ENCODE data around the gene LPP. TPM values are rescaled to one million over a fixed set of nuclear protein-coding genes. Genes with fewer than 3 reads are reported as not detected.
A peak's percentile ranks its signal among the peaks of the same experiment; 100 is the strongest.

The LPP gene
- total RNA-seq, 1 donor from 2014 or later, result 109 TPM

- DNase-seq, result no peak
These were observed 773.0 kb downstream of the LPP start for GRCh38 chr3:188926741-188927511.

GRCh38 chr3:188927971-188928370 lies 774.0 kb downstream of the LPP start:
- intact Hi-C loops (cut with micrococcal nuclease), result no loop called here
- DNase-seq (peak; percentile 42), ATAC-seq (no peak)

More at GRCh38 chr3:188926741-188927511, 773.0 kb downstream of the LPP start:
- ATAC-seq, result no peak
- intact Hi-C loops (cut with micrococcal nuclease), result no loop called here

GRCh38 chr3:188929137-188929536 lies 775.2 kb downstream of the LPP start:
- intact Hi-C loops (cut with micrococcal nuclease), result no loop called here
- ATAC-seq (peak; percentile 74), DNase-seq (no peak)

- ATAC-seq, result no peak
- DNase-seq, result no peak
- intact Hi-C loops (cut with micrococcal nuclease), result no loop called here
These were observed 777.1 kb downstream of the LPP start for GRCh38 chr3:188931036-188931435.

- intact Hi-C loops (cut with micrococcal nuclease), result no loop called here
- DNase-seq, result no peak
- ATAC-seq, result no peak
These were observed 777.6 kb downstream of the LPP start for GRCh38 chr3:188931531-188931930.

GRCh38 chr3:188934989-188935388 lies 781.0 kb downstream of the LPP start:
- intact Hi-C loops (cut with micrococcal nuclease), result no loop called here
- DNase-seq (no peak), ATAC-seq (no peak)

GRCh38 chr3:188936597-188937107 lies 782.7 kb downstream of the LPP start:
- DNase-seq, result no peak
- no peak for ATAC-seq
- intact Hi-C loops (cut with micrococcal nuclease), result no loop called here

- intact Hi-C loops (cut with micrococcal nuclease), result no loop called here
- DNase-seq, result no peak
- ATAC-seq, result no peak
These were observed 783.4 kb downstream of the LPP start for GRCh38 chr3:188937389-188937788.

GRCh38 chr3:188938999-188939398 lies 785.0 kb downstream of the LPP start:
- intact Hi-C loops (cut with micrococcal nuclease), result no loop called here
- DNase-seq (no peak), ATAC-seq (no peak)

GRCh38 chr3:188939814-188940572 lies 786.0 kb downstream of the LPP start:
- intact Hi-C loops (cut with micrococcal nuclease), result loop anchor here (10.0 kb wide), 1 partner anchor 595 kb away; no protein-coding TSS in a partner anchor
- ATAC-seq (peak; percentile 21), DNase-seq (no peak)

Small RNA genes within 50 kb of the gene (microRNA-seq; reads per million reads assigned to microRNA genes)
- gene MIR28 (ENCODE audit: borderline number of aligned reads), result 6,755 reads per million, percentile 92 among the genes with 10 or more reads in this experiment

Data from left ventricle myocardium superior (tissue), 1 donor.